Measurements from ENCODE around the gene MISP. TPM values are rescaled to one million over a fixed set of nuclear protein-coding genes. Genes with fewer than 3 reads are reported as not detected.

Gene MISP
- total and polyA plus RNA-seq, 2 of the 8 experiments (the other 6 are each of a cell fraction or from before 2014, with no cell fraction given): 0.43 to 0.45 TPM

- TF ChIP-seq CHD7 (IDR thresholded peaks at IDR 0.05; ENCODE audit: insufficient replicate concordance, low read length) (no peak), YY1 (IDR thresholded peaks at IDR 0.05; ENCODE audit: low read depth, low read length) (no peak), KDM1A (IDR thresholded peaks at IDR 0.05; ENCODE audit: borderline replicate concordance, low read length) (no peak), GTF2F1 (IDR thresholded peaks at IDR 0.05; ENCODE audit: borderline replicate concordance, low read depth, low read length) (no peak), KDM4A (IDR thresholded peaks at IDR 0.05; ENCODE audit: low read depth, low read length, severe bottlenecking) (no peak), E2F6 (IDR thresholded peaks at IDR 0.05) (no peak), TAF1 (IDR thresholded peaks at IDR 0.05; ENCODE audit: low read depth, low read length) (no peak), JUN (IDR thresholded peaks at IDR 0.05; ENCODE audit: low read depth, low read length) (no peak), PHF8 (conservative IDR thresholded peaks at IDR 0.05; ENCODE audit: low read depth, low read length) (no peak), EZH2 (IDR thresholded peaks at IDR 0.05; ENCODE audit: low read depth, low read length, severe bottlenecking) (no peak), BCL11A (IDR thresholded peaks at IDR 0.05; ENCODE audit: low read depth in 2 of 2, low read length in 2 of 2) (no peak)
Observed at GRCh38 chr19:793806-794205, 42.9 kb downstream of the MISP start (continued).
